ENCODE results near the gene PDE4D.

Gene PDE4D

DNA sequence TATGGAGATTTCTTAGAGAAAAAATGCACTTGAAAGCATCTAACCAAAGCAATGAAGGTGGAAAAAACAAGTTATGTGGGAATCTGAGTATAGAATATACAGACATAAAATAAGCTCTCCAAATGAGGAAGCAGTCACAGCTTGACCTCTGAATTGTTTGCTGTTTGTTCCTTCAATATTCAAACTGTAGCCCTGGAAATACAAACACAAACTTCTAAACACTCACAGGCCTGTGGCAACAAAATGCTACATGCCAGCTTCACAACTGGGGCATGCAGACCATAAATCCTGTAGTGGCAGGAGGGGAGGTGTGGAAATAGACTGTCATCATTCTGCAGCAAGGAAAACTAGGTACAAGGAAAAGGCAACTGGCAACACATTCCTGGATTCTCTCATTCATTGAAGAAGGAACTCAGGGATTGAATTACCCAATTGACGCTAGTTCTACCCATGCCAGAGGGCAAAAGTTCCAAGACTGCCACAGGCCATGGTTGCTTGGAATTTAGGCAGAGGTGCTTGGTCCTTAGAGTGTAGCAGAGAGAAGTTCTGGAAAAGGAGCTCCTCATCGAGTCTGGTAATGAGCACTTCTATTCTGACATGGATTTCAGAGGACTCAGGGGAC is 349.6 kb downstream of the PDE4D start:
- TF ChIP-seq TAF1 (IDR thresholded peaks at IDR 0.05; ENCODE audit: borderline replicate concordance, insufficient read depth, low read length) (no peak), FOXP2 (optimal IDR thresholded peaks at IDR 0.05; ENCODE audit: borderline replicate concordance, extremely low read depth, extremely low read length, insufficient read depth) (peak; percentile 8)

- TF ChIP-seq FOXP2 (optimal IDR thresholded peaks at IDR 0.05; ENCODE audit: borderline replicate concordance, extremely low read depth, extremely low read length, insufficient read depth) (peak; percentile 60), TAF1 (IDR thresholded peaks at IDR 0.05; ENCODE audit: borderline replicate concordance, insufficient read depth, low read length) (no peak), SIN3A (IDR thresholded peaks at IDR 0.05; ENCODE audit: borderline replicate concordance, insufficient read depth, low read length) (no peak), POLR2AphosphoS5 (IDR thresholded peaks at IDR 0.05; ENCODE audit: low read depth, low read length) (no peak; the same call in 1 of the 2 replicates), REST (IDR thresholded peaks at IDR 0.05; ENCODE audit: insufficient read depth in 1 of 2, low read depth in 2 of 2, low read length in 2 of 2) (no peak)
Measured at GRCh38 chr5:59542851-59543820, 350.4 kb downstream of the PDE4D start.

GRCh38 chr5:59542306-59542705 is 351.2 kb downstream of the PDE4D start:
- TF ChIP-seq TAF1 (IDR thresholded peaks at IDR 0.05; ENCODE audit: borderline replicate concordance, insufficient read depth, low read length) = no peak
- no peak for TF ChIP-seq POLR2AphosphoS5 (IDR thresholded peaks at IDR 0.05; ENCODE audit: low read depth, low read length)
- TF ChIP-seq FOXP2 (optimal IDR thresholded peaks at IDR 0.05; ENCODE audit: borderline replicate concordance, extremely low read depth, extremely low read length, insufficient read depth) = no peak
- TF ChIP-seq SIN3A (IDR thresholded peaks at IDR 0.05; ENCODE audit: borderline replicate concordance, insufficient read depth, low read length) = no peak
- no peak for TF ChIP-seq REST (IDR thresholded peaks at IDR 0.05; ENCODE audit: insufficient read depth in 1 of 2, low read depth in 2 of 2, low read length in 2 of 2)

DNA sequence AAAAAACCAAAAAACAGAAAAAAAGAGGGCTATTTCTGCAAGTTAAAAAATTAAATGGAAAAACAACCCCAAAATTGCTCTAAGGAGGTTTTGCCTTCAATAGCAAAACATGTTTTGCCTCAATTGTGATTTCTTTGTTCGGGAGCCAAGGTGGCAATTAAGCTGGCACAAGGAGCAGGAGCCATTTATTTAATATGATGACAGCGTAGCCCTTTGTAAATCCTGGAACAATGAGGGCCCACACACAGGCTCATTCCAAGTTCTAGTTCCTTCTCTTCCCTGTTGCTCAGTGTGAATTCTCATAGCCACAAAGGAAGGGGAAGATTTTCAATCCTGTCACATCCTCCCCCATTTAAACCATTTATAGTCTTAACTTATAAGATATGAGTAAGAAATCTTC is 353.2 kb downstream of the PDE4D start:
- TF ChIP-seq TAF1 (IDR thresholded peaks at IDR 0.05; ENCODE audit: borderline replicate concordance, insufficient read depth, low read length) (no peak), REST (IDR thresholded peaks at IDR 0.05; ENCODE audit: insufficient read depth in 1 of 2, low read depth in 2 of 2, low read length in 2 of 2) (no peak), SIN3A (IDR thresholded peaks at IDR 0.05; ENCODE audit: borderline replicate concordance, insufficient read depth, low read length) (no peak), POLR2AphosphoS5 (IDR thresholded peaks at IDR 0.05; ENCODE audit: low read depth, low read length) (no peak), FOXP2 (optimal IDR thresholded peaks at IDR 0.05; ENCODE audit: borderline replicate concordance, extremely low read depth, extremely low read length, insufficient read depth) (no peak)

- no peak for TF ChIP-seq FOXP2 (optimal IDR thresholded peaks at IDR 0.05; ENCODE audit: borderline replicate concordance, extremely low read depth, extremely low read length, insufficient read depth)
- no peak for TF ChIP-seq TAF1 (IDR thresholded peaks at IDR 0.05; ENCODE audit: borderline replicate concordance, insufficient read depth, low read length)
- no peak for TF ChIP-seq REST (IDR thresholded peaks at IDR 0.05; ENCODE audit: insufficient read depth in 1 of 2, low read depth in 2 of 2, low read length in 2 of 2)
- no peak for TF ChIP-seq SIN3A (IDR thresholded peaks at IDR 0.05; ENCODE audit: borderline replicate concordance, insufficient read depth, low read length)
- TF ChIP-seq POLR2AphosphoS5 (IDR thresholded peaks at IDR 0.05; ENCODE audit: low read depth, low read length) = no peak
Measured at GRCh38 chr5:59538750-59539121, 354.8 kb downstream of the PDE4D start.
